Measurements from ENCODE around the gene ZNF407.

GRCh38 chr18:75074196-75075015 is 476.7 kb downstream of the ZNF407 start:
- no peak for TF ChIP-seq GATA2 (IDR thresholded peaks at IDR 0.05; ENCODE audit: low read depth, low read length)
- no peak for TF ChIP-seq GATA3 (IDR thresholded peaks at IDR 0.05; ENCODE audit: low read depth, low read length)

Data from SH-SY5Y (cell line).